H9 (cell line): ENCODE data around the gene MLC1. TPM values are rescaled to one million over a fixed set of nuclear protein-coding genes. Genes with fewer than 3 reads are reported as not detected.

ENCODE experiments used
- DNase-seq: peaks from one replicate; pipeline ENCODE4 v3.0.0-alpha.2; 2017
- H2AFZ ChIP-seq: one replicate; pipeline ENCODE4 v1.6.1; 2013; ENCODE audit warnings: mild to moderate bottlenecking, low read length, control low read depth, moderate library complexity
- H2AK5ac ChIP-seq: 2 replicates; pipeline ENCODE4 v1.6.1; 2013; ENCODE audit warnings: low read length, control low read depth, mixed read lengths; ENCODE audit not compliant: insufficient read length
- H2BK120ac ChIP-seq: one replicate; pipeline ENCODE4 v1.6.1; 2013; ENCODE audit warnings: low read depth, mild to moderate bottlenecking, low read length, control low read depth, inconsistent platforms; ENCODE audit not compliant: poor library complexity, severe bottlenecking
- H2BK12ac ChIP-seq: 2 replicates; pipeline ENCODE4 v1.6.1; 2013; ENCODE audit warnings: low read length, control low read depth, mixed read lengths, low read depth; ENCODE audit not compliant: insufficient read length
- H2BK15ac ChIP-seq: 2 replicates; pipeline ENCODE4 v1.6.1; 2013; ENCODE audit warnings: low read depth, low read length, control low read depth
- H2BK20ac ChIP-seq: one replicate; pipeline ENCODE4 v1.6.1; 2013; ENCODE audit warnings: low read depth, mild to moderate bottlenecking, low read length, control low read depth, inconsistent platforms; ENCODE audit not compliant: poor library complexity, severe bottlenecking
- H2BK5ac ChIP-seq: 2 replicates; pipeline ENCODE4 v1.6.1; 2013; ENCODE audit warnings: low read length, control low read depth, mixed read lengths; ENCODE audit not compliant: insufficient read length
- H3K14ac ChIP-seq: 2 replicates; pipeline ENCODE4 v1.6.1; 2013; ENCODE audit warnings: low read length, control low read depth; ENCODE audit not compliant: insufficient read depth
- H3K18ac ChIP-seq: 2 replicates; pipeline ENCODE4 v1.6.1; 2013; ENCODE audit warnings: low read depth, mild to moderate bottlenecking, mixed read lengths, low read length, control low read depth; ENCODE audit not compliant: insufficient read length
- H3K23ac ChIP-seq: 2 replicates; pipeline ENCODE4 v1.6.1; 2013; ENCODE audit warnings: low read length, control low read depth, mixed read lengths, low read depth; ENCODE audit not compliant: insufficient read length
- H3K23me2 ChIP-seq: 2 replicates; pipeline ENCODE4 v1.6.1; 2013; ENCODE audit warnings: low read depth, mild to moderate bottlenecking, mixed read lengths, low read length, control low read depth; ENCODE audit not compliant: insufficient read length, poor library complexity, severe bottlenecking
- H3K27ac ChIP-seq: 2 replicates; pipeline ENCODE4 v1.5.1; 2013; ENCODE audit warnings: low read length, control low read depth, mixed read lengths, low read depth; ENCODE audit not compliant: insufficient read length
- H3K27me3 ChIP-seq: 2 replicates; pipeline ENCODE4 v1.6.1; 2013; ENCODE audit warnings: low read length, control low read depth, inconsistent platforms; ENCODE audit not compliant: insufficient read depth
- H3K4ac ChIP-seq: 2 replicates; pipeline ENCODE4 v1.6.1; 2013; ENCODE audit warnings: low read depth, mild to moderate bottlenecking, control low read depth, inconsistent platforms, low read length, moderate library complexity
- H3K4me1 ChIP-seq: 2 replicates; pipeline ENCODE4 v1.6.1; 2013; ENCODE audit warnings: low read length, control low read depth, inconsistent platforms; ENCODE audit not compliant: insufficient read depth
- H3K4me2 ChIP-seq: 2 replicates; pipeline ENCODE4 v1.6.1; 2013; ENCODE audit warnings: low read length, control low read depth, mixed read lengths; ENCODE audit not compliant: insufficient read length, insufficient read depth
- H3K56ac ChIP-seq: 2 replicates; pipeline ENCODE4 v1.6.1; 2013; ENCODE audit warnings: low read depth, mild to moderate bottlenecking, mixed read lengths, low read length, control low read depth; ENCODE audit not compliant: insufficient read length
- H3K79me1 ChIP-seq: 2 replicates; pipeline ENCODE4 v1.6.1; 2013; ENCODE audit warnings: low read depth, mild to moderate bottlenecking, moderate library complexity, low read length, control low read depth, inconsistent platforms; ENCODE audit not compliant: insufficient read depth, poor library complexity, severe bottlenecking
- H3K79me2 ChIP-seq: 2 replicates; pipeline ENCODE4 v1.6.1; 2013; ENCODE audit warnings: low read length, control low read depth, inconsistent platforms; ENCODE audit not compliant: insufficient read depth
- H3K9ac ChIP-seq: 2 replicates; pipeline ENCODE4 v1.6.1; 2013; ENCODE audit warnings: low read length, control low read depth, mixed read lengths; ENCODE audit not compliant: insufficient read length; ENCODE audit errors: extremely low read depth
- H3K9me3 ChIP-seq: one replicate; pipeline ENCODE4 v1.6.1; 2013; ENCODE audit warnings: low read depth, low read length, inconsistent platforms; ENCODE audit not compliant: control insufficient read depth
- H3T11ph ChIP-seq: one replicate; pipeline ENCODE4 v1.6.1; 2013; ENCODE audit warnings: mild to moderate bottlenecking, low read length, control low read depth, inconsistent platforms
- H4K20me1 ChIP-seq: one replicate; pipeline ENCODE4 v1.6.1; 2013; ENCODE audit not compliant: control insufficient read depth, insufficient read length, insufficient read depth
- H4K5ac ChIP-seq: 2 replicates; pipeline ENCODE4 v1.6.1; 2013; ENCODE audit warnings: low read depth, mild to moderate bottlenecking, mixed read lengths, low read length, control low read depth; ENCODE audit not compliant: insufficient read length
- H4K8ac ChIP-seq: replicated peaks from 2 replicates; pipeline ENCODE4 v1.6.1; 2013; ENCODE audit warnings: low read length, control low read depth, mixed read lengths, low read depth; ENCODE audit not compliant: insufficient read length
- H4K91ac ChIP-seq: 2 replicates; pipeline ENCODE4 v1.6.1; 2013; ENCODE audit warnings: low read depth, mild to moderate bottlenecking, moderate library complexity, mixed read lengths, low read length, control low read depth; ENCODE audit not compliant: insufficient read length
- H3K27ac Mint-ChIP-seq, 3 experiments: 2 replicates in 2 of 3; 3 replicates in 1 of 3; pipeline ENCODE4 v1.8.0; 2020 to 2021; ENCODE audit warnings: mixed read lengths in 3 of 3, mild to moderate bottlenecking in 1 of 3, moderate library complexity in 1 of 3
- H3K27me3 Mint-ChIP-seq: 2 replicates; pipeline ENCODE4 v1.8.0; 2021; ENCODE audit warnings: low read depth, mild to moderate bottlenecking, moderate library complexity, mixed read lengths
- H3K36me3 Mint-ChIP-seq, 3 experiments: 2 replicates in 2 of 3; 3 replicates in 1 of 3; pipeline ENCODE4 v1.8.0; 2020 to 2021; ENCODE audit warnings: low read depth in 3 of 3, mixed read lengths in 3 of 3; ENCODE audit not compliant: insufficient read depth in 1 of 3
- H3K4me1 Mint-ChIP-seq, 2 experiments: 2 replicates each; pipeline ENCODE4 v1.8.0; 2020; ENCODE audit warnings: mixed read lengths in 2 of 2
- H3K4me3 Mint-ChIP-seq, 2 experiments: 2 replicates in 1 of 2; 3 replicates in 1 of 2; pipeline ENCODE4 v1.8.0; 2020 to 2021; ENCODE audit warnings: mild to moderate bottlenecking in 2 of 2, mixed read lengths in 2 of 2, moderate library complexity in 1 of 2
- H3K9me3 Mint-ChIP-seq, 2 experiments: 2 replicates in 1 of 2; 3 replicates in 1 of 2; pipeline ENCODE4 v1.8.0; 2020; ENCODE audit warnings: mild to moderate bottlenecking in 2 of 2, mixed read lengths in 2 of 2, moderate library complexity in 1 of 2
- WGBS: extraction: QIAGEN DNeasy Blood & Tissue Kit; methylation state at CpG from one replicate; pipeline ENCODE4 v1.1.7; 2013; ENCODE audit warnings: missing lambda C conversion rate, low lambda C conversion rate, mixed read lengths; ENCODE audit not compliant: insufficient read length; ENCODE audit errors: extremely low coverage; 5-methylcytosine and 5-hydroxymethylcytosine counted together
- total RNA-seq: library from RNA; stranded (reverse); gene quantifications from 2 replicates; pipeline ENCODE4 v1.2.1, GENCODE V29; 2021
- TF ChIP-seq, protein P1 (sequence below): fragments of 200-600 bp; sonication (generic); conservative IDR thresholded peaks from 3 replicates; pipeline ENCODE4 v1.8.0; 2021; ENCODE audit warnings: antibody characterized with exemption, mild to moderate bottlenecking

MLC1 gene
- total RNA-seq, 1 experiment from 2014 or later = not detected

DNA sequence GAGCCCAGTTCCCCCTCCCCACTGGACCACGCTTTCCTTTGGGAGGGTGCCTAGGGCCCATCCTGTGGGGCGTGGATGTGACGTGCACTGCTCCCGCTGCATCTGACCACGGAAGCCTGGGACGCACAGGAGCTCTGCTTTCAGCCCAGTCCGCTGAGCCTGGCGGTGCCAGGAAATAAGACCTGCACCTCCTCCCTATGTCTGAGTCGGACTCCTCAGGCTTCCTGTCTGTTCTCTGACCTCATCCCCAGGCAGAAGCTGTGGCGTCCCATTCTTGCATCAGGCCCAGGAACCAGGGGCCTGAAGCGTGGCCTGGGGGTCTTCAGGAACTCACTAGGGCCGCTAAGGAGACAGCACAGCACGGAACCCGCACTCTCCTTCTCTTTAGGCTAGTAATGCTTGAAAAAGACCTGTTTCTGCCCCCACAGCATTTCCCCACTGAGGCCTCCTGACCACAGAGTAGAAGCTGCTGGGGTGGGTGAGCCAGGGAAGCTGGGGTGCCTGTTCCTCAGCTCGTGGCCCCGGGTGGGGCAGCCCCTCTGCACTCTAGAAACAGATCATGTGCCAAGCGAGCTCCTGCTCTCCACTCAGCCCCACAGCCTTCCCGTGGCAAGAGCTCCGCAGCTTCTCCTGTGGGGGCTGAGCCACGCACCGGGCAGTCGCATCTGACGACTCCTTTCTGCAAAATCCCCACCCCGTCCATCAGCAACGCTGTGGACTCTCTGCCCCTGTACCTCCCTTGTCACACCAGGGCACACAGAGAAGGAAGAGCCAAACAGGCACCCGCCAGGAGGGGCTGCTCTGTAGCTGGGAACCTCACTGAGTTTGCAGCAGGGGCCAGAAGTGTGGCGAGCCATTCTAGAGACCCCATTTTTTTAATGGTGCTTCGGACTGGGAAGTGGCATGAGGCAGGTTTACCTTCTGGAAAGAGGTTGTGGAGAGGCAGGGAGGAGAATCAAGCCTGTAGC is 27.2 kb upstream of the MLC1 start:
- Histone ChIP-seq H2BK120ac (no peak overlapping the region), H3K14ac (no peak overlapping the region), H3T11ph (no peak overlapping the region), H3K79me1 (no peaks in the 10 kb centered on the region), H3K23me2 (no peaks in the 10 kb centered on the region), H3K4me2 (no peak overlapping the region), H3K27ac (no peak overlapping the region), H3K4me1 (no peaks in the 10 kb centered on the region; the same call in 1 of the 2 replicates), H2BK12ac (no peak overlapping the region), H4K91ac (no peak overlapping the region), H3K9ac (no peak overlapping the region), H2BK5ac (no peak overlapping the region), H3K56ac (no peak overlapping the region), H4K8ac (no peak overlapping the region), H3K79me2 (no peaks in the 10 kb centered on the region), H3K23ac (no peak overlapping the region), H2BK15ac (no peak overlapping the region), H3K4ac (no peak overlapping the region), H4K5ac (no peak overlapping the region), H2AFZ (no peak overlapping the region), H2BK20ac (no peak overlapping the region), H3K27me3 (no peaks in the 10 kb centered on the region), H4K20me1 (no peaks in the 10 kb centered on the region), H3K9me3 (no peaks in the 10 kb centered on the region), H2AK5ac (no peak overlapping the region), H3K18ac (no peak overlapping the region)
- Mint-ChIP-seq H3K9me3 (no peaks in the 10 kb centered on the region), H3K27me3 (peaks cover 12% of the 10 kb centered on the region), H3K4me3 (no peak overlapping the region), H3K27ac (peak overlapping the region in 1 of 3 experiments; percentile 78; a peak in 2 of 7 replicates), H3K36me3 (no peaks in the 10 kb centered on the region), H3K4me1 (peaks cover 5% of the 10 kb centered on the region in 2 experiments)
- no peak for DNase-seq
- WGBS = no CpG with 5 or more reads among the region's 28 CpGs
- TF ChIP-seq, protein P1, sequence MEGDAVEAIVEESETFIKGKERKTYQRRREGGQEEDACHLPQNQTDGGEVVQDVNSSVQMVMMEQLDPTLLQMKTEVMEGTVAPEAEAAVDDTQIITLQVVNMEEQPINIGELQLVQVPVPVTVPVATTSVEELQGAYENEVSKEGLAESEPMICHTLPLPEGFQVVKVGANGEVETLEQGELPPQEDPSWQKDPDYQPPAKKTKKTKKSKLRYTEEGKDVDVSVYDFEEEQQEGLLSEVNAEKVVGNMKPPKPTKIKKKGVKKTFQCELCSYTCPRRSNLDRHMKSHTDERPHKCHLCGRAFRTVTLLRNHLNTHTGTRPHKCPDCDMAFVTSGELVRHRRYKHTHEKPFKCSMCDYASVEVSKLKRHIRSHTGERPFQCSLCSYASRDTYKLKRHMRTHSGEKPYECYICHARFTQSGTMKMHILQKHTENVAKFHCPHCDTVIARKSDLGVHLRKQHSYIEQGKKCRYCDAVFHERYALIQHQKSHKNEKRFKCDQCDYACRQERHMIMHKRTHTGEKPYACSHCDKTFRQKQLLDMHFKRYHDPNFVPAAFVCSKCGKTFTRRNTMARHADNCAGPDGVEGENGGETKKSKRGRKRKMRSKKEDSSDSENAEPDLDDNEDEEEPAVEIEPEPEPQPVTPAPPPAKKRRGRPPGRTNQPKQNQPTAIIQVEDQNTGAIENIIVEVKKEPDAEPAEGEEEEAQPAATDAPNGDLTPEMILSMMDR = no peak
